Heart left ventricle (tissue), 13 donors: ENCODE data around the gene ZNF18.

Source experiments
- CTCF ChIP-seq, 12 donors: fragments of 200-600 bp; sonication (generic) in 4 of 12; IDR thresholded peaks; one replicate each; pipeline versions ENCODE4 v1.5.0 to v1.8.0; 2018 to 2022; ENCODE audit warnings: antibody characterized with exemption in 12 of 12, mild to moderate bottlenecking in 5 of 12
- POLR2A ChIP-seq, 2 donors: fragments of 450-650 bp; IDR thresholded peaks; one replicate each; pipeline ENCODE4 v1.6.1; 2017; ENCODE audit warnings: antibody characterized with exemption in 2 of 2, mild to moderate bottlenecking in 2 of 2, moderate library complexity in 2 of 2
- donor health status: ischemic (EF 13 %, LVEDD 7.1; RV severe dilation, severe dysfunction).
- donor health status: DM: no; HTN: yes; CAD: no.
- donor health status: DM: no; HTN: no; CAD: no.
- donor health status: ischemic (EF 25% LVEDD 6.9; RV normal size, moderate dysfunction).
- donor health status: ischemic (EF 25% LVEDD 5.7; RV mildly dilated, moderate dysfunction).
- donor health status: ischemic (EF 35%, LVEDD 5.7; RV mildly dilated, moderate dysfunction).
- donor health status: nonischemic (EF 11% LVEDD 7.7; RV severe dilation, severe dysfunction).
- donor health status: DM: yes; HTN: yes; CAD: no.
- donor health status: PGD.
- donor health status: ischemic (EF 29% LVEDD 5.4; RV normal size, mild dysfunction).
- donor health status: nonischemic (EF 23%, LVEDD 6.1; RV moderate dilation, normal function).

- TF ChIP-seq CTCF (IDR thresholded peaks at IDR 0.05) (no peak), POLR2A (IDR thresholded peaks at IDR 0.05) (no peak)
Observed at GRCh38 chr17:11940904-11941303, 56.4 kb downstream of the ZNF18 start.
